Pericardium fibroblast (primary cell): ENCODE data around the gene CT55. TPM values are rescaled to one million over a fixed set of nuclear protein-coding genes. Genes with fewer than 3 reads are reported as not detected.

Experiments used
- total RNA-seq: library from RNA; depleted of rRNA; stranded (reverse); fragments of >200 nt; gene quantifications from 2 replicates; pipeline ENCODE4 v1.2.3, GENCODE V29; 2015

Gene CT55
- not detected in 2 replicates for total RNA-seq

DNA sequence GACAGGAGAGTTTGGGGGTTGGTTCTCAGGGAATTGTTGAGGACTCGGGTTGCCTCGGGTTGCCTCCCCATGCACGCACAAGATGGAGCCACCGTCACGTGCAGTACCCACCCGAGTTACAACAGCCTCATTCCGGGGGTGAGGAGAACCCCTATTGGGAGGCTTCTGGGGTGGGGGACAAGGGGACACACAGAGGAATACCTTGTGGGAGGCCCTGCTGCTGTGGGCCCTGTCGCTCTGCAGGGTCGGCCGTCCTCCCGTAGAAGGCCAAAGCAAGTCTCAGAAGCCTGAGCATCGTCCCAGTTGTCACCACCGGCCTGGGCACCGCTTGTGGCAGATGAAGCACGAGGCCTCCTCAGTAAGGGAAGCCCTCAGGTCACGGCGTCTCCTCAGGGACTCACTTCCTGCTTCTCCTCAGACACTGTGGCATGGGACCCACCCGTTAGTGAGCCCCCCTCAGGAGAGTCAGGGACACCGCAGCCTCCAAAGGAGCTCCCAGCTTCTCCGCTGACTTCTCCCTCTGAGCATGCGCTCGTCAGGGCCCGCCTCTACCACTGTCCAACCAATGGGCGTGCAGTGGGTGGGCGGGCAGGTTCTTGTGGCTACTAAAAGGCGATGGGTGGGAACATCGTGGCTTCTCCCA, at the start of gene CT55:
Gene CT55 (minus strand): TSS at position 522 of the 643 bp plus-strand sequence. CDS start 227 bp downstream, at position 295.

GRCh38 chrX:135120056-135120576, 51.1 kb downstream of the CT55 start, which contains the start of gene ETDB:
Gene ETDB, minus strand, starts transcription at chrX:135120526. Its CDS starts 1,265 bp downstream, at chrX:135119261.

Other genes starting within 250 kb of the CT55 start
- 7.2 and 7.9 TPM in 2 replicates for gene SMIM10, start 180.4 kb downstream of the CT55 start, total RNA-seq
- 9.7 and 13.0 TPM in 2 replicates for gene RTL8B, start 148.9 kb downstream of the CT55 start, total RNA-seq
- 215 and 261 TPM in 2 replicates for gene RTL8C, start 139.0 kb downstream of the CT55 start, total RNA-seq
- gene RTL8A, start 119.3 kb downstream of the CT55 start, total RNA-seq, result 22.2 and 48.9 TPM in 2 replicates
- 2.8 and 3.3 TPM in 2 replicates for gene SMIM10L2B, start 72.7 kb downstream of the CT55 start, total RNA-seq
- gene ETDB, start 50.9 kb downstream of the CT55 start, total RNA-seq, result not detected in 2 replicates
- not detected in 2 replicates for gene ETDA, start 80.7 kb upstream of the CT55 start, total RNA-seq
- not detected in 2 replicates for gene ETDC, start 138.1 kb upstream of the CT55 start, total RNA-seq
- 4.3 and 4.9 TPM in 2 replicates for gene ZNF75D, start 172.7 kb upstream of the CT55 start, total RNA-seq
- 7.6 and 9.1 TPM in 2 replicates for gene ZNF449, start 173.4 kb upstream of the CT55 start, total RNA-seq